Activated naive CD8-positive, alpha-beta T cell (primary cell): ENCODE measurements around the gene PRTG.
"Not testable (repeated sequence)": the region's sequence is repeated elsewhere in the genome, so short reads cannot be mapped to it uniquely, and the experiment has no call there.

Source experiments
- H3K27ac Mint-ChIP-seq: one replicate; pipeline ENCODE4 v1.8.0; 2021; ENCODE audit warnings: mixed read lengths
- H3K27me3 Mint-ChIP-seq: one replicate; pipeline ENCODE4 v1.8.0; 2021; ENCODE audit warnings: mixed read lengths
- H3K36me3 Mint-ChIP-seq: one replicate; pipeline ENCODE4 v1.8.0; 2021; ENCODE audit warnings: mixed read lengths
- H3K4me1 Mint-ChIP-seq: one replicate; pipeline ENCODE4 v1.8.0; 2021; ENCODE audit warnings: low read depth, mixed read lengths
- H3K4me3 Mint-ChIP-seq: one replicate; pipeline ENCODE4 v1.8.0; 2021; ENCODE audit warnings: mild to moderate bottlenecking, mixed read lengths
- H3K9me3 Mint-ChIP-seq: one replicate; pipeline ENCODE4 v1.8.0; 2021; ENCODE audit warnings: low read depth, mixed read lengths

Gene PRTG

DNA sequence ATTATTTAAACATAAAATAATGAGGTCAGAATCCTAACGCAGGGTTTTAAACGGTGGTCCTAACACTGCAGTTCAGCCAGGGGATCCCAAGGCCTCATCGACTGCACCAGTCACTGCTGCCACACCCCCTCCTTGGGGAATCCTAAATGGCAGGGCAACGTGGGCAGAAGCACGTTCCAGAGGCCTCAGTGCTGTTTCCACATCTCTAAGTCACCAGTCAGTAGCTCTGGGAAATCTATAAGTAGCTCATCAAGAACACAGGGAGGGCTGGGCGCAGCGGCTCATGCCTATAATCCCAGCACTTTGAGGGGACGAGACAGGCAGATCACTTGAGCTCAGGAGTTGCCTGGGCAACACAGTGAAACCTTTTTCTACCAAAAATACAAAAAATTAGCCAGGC lies 47.5 kb downstream of the PRTG start:
- no peak overlapping the region for H3K4me3 Mint-ChIP-seq
- peaks cover 5% of the 10 kb centered on the region for H3K27me3 Mint-ChIP-seq
- H3K9me3 Mint-ChIP-seq = no peaks in the 10 kb centered on the region

DNA sequence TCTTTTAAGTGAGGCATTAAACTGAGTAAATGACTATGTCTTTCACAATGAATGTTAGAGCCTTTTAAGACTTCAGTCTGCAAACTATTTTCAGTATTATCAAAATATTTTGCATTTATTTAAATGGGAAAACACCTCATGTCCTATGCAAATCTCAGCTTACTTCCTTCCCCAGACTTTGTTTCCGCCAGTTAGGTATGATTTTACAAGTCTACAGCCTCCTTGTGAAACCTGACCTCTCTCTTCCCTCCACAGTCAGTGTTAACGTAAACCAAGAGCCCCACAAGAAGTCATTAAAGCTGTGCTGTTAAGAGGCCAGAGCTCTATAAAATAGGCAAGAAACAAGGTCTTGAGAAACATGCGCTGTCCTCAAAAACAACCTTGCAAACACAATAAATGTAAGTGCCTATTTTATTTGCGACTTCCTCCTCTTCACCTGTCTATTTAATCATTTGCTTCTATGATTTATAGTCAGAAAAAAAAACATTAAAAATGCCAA lies 48.3 kb downstream of the PRTG start:
- no peak overlapping the region for H3K27ac Mint-ChIP-seq
- no peaks in the 10 kb centered on the region for H3K9me3 Mint-ChIP-seq
- H3K27me3 Mint-ChIP-seq = peaks cover 5% of the 10 kb centered on the region
- H3K4me1 Mint-ChIP-seq = no peaks in the 10 kb centered on the region
- H3K36me3 Mint-ChIP-seq = no peaks in the 10 kb centered on the region
- no peak overlapping the region for H3K4me3 Mint-ChIP-seq

More for the DNA sequence above, 47.5 kb downstream of the PRTG start:
- no peaks in the 10 kb centered on the region for H3K36me3 Mint-ChIP-seq
- H3K4me1 Mint-ChIP-seq = no peaks in the 10 kb centered on the region
- no peak overlapping the region for H3K27ac Mint-ChIP-seq

DNA sequence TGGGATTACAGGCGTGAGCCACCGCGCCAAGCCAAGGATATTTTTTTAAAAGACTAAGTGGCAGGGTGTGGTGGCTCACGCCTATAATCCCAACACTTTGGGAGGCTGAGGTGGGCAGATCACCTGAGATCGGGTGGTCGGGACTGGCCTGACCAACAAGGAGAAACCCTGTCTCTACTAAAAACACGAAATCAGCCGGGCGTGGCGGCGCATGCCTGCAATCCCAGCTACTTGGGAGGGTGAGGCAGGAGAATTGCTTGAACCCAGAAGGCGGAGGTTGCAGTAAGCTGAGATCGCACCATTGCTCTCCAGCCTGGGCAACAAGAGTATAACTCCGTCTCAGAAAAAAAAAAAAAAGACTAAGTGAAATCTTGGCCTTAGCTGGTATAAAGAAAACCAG lies 49.8 kb downstream of the PRTG start:
- not testable (repeated sequence) for H3K4me1 Mint-ChIP-seq, H3K4me3 Mint-ChIP-seq, H3K36me3 Mint-ChIP-seq, H3K27me3 Mint-ChIP-seq, H3K27ac Mint-ChIP-seq, H3K9me3 Mint-ChIP-seq

DNA sequence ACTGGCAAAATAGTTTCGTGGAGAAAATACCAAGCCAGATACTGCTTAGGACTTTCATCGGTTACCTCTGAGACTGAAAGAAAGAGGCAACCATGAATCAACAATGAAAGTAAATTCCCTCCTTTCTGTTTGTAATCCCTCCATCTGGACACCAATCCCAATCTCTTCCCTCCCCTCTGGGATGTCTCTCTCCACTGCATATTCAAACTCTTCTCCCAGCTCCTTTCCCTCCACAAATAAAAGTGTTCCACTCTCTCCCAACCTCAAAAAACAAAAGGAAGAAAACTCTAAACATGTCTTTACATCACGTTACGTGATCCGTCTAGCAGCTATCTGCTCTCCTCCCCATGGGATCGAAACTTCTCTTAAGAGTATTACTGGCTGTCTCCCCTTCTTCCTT lies 55.2 kb downstream of the PRTG start:
- H3K9me3 Mint-ChIP-seq = no peaks in the 10 kb centered on the region

DNA sequence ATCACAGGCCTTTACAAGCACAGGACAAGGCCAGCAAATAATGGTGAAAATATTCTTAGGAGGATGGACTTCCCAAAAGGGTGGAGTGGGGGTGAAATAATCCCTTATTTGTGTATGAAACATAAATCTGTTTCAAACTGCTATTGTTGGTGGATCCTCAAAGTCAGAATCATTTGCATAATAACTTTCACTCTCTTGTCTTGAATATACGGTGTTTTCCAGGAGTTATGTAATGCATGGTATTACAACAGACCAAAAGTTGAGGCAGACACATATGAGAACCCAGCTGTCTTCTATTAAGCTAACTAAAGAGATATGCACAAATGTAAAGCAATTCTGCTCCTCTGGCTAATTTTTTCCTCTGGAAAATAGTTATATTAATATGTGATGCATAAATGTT lies 57.7 kb downstream of the PRTG start:
- Mint-ChIP-seq H3K27me3 (no peaks in the 10 kb centered on the region), H3K4me3 (no peak overlapping the region), H3K27ac (no peak overlapping the region), H3K36me3 (peaks cover 2% of the 10 kb centered on the region), H3K4me1 (peaks cover 3% of the 10 kb centered on the region), H3K9me3 (no peaks in the 10 kb centered on the region)

More for the DNA sequence above, 55.2 kb downstream of the PRTG start:
- Mint-ChIP-seq H3K36me3 (no peaks in the 10 kb centered on the region), H3K27ac (no peak overlapping the region), H3K4me1 (no peaks in the 10 kb centered on the region), H3K4me3 (no peak overlapping the region), H3K27me3 (no peaks in the 10 kb centered on the region)

DNA sequence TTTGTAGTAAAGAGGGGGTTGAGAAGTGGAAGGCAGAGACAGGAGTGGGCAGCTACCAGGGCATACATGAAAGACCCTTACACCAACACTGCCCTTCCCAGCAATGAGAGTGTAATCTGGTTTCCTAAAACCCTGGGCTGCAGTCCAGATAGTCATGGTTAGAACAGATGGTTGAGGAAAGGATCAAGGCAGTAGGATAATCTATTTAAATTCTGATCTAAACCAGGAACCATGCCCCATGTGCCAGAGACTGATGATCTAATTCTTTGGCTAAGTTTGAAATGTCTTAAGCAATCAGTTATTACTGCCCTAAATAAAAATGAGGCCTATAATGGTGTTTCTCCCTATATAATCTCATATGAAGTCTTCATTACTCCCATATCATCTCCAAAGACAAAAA lies 59.6 kb downstream of the PRTG start:
- Mint-ChIP-seq H3K9me3 (no peaks in the 10 kb centered on the region), H3K36me3 (peaks cover 2% of the 10 kb centered on the region), H3K4me1 (peaks cover 3% of the 10 kb centered on the region), H3K27me3 (no peaks in the 10 kb centered on the region), H3K4me3 (no peak overlapping the region), H3K27ac (no peak overlapping the region)

DNA sequence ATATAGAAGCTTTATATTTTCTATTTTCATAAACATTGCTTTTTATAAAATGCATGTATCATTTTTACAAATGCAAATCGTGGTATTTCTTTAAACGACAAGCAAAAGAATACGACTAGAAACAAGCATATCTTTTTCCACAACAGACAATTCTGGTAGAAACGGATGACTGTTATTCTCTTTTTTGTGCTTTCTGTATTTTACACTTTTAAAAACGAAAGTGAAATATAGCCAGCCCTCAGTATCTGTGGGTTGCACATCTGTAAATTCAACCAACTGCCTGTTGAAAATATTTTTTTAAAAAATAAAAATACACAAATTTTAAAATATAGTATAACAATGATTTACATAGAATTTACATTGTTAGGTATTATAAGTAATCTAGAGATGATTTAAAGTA lies 61.3 kb downstream of the PRTG start:
- H3K36me3 Mint-ChIP-seq = peaks cover 2% of the 10 kb centered on the region
- peaks cover 3% of the 10 kb centered on the region for H3K4me1 Mint-ChIP-seq
- no peak overlapping the region for H3K4me3 Mint-ChIP-seq
- peaks cover 1% of the 10 kb centered on the region for H3K27me3 Mint-ChIP-seq
- no peak overlapping the region for H3K27ac Mint-ChIP-seq
- H3K9me3 Mint-ChIP-seq = no peaks in the 10 kb centered on the region

DNA sequence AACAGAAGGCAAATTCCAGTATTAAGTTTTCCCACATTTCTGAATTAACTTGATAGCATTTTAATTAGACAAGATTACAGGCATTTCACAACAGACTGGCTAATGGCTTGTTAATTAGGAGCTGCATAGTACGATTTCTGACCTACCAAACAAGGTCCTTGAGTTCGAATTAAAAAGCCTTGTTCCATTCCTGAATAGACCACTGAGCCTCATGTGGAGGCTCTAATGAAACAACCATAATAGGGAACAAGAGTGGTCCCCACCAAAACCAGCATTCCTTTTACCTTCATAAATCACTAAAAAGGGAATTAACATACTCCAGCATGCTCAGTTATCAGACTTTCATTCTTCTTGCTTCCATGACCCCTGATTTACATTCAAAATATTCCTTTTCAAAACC lies 66.4 kb downstream of the PRTG start:
- Mint-ChIP-seq H3K27me3 (peaks cover 11% of the 10 kb centered on the region), H3K9me3 (no peaks in the 10 kb centered on the region), H3K27ac (no peak overlapping the region), H3K4me1 (peaks cover 3% of the 10 kb centered on the region), H3K4me3 (no peak overlapping the region), H3K36me3 (peaks cover 2% of the 10 kb centered on the region)

DNA sequence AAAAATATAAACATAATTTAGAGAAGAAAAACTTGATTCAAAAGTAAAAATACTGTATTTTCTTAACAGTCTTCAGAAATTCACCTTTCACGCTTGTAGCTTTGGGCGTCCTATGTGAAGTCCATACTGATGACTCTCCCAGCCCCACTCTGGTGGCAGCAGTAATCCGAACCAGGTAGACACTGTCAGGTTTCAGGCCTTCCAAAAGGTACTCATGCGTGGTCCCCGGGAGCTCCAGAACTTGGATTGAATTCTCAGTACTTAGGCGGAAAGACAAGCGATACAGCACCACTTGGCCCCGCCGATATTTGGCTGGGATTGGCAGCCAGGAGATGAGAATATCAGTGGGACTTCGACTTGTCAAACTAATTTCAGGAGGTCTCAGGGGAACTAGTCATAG lies 69.7 kb downstream of the PRTG start:
- Mint-ChIP-seq H3K4me3 (no peak overlapping the region), H3K36me3 (no peaks in the 10 kb centered on the region), H3K9me3 (no peaks in the 10 kb centered on the region), H3K4me1 (no peaks in the 10 kb centered on the region), H3K27ac (no peak overlapping the region), H3K27me3 (peaks cover 11% of the 10 kb centered on the region)

DNA sequence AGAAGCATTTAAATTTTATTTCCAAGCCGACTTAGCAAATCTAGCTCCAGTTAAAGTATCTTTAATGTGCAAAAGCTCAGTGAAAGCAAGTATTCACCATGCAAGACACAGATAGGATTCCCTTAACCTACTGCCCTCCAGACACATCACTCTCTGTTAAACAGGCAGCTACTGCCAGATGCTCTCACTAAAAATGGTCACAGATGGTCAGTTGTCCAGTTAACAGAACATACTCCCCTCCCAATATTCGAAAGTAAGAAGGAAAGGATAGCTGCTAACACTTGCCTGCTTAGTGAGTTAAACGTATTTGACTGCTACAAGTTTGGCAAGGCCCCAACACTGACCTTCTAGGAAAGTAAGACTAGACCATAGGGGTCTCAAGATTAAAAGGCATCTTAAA lies 73.7 kb downstream of the PRTG start:
- H3K27me3 Mint-ChIP-seq = peaks cover 4% of the 10 kb centered on the region
- H3K36me3 Mint-ChIP-seq = no peaks in the 10 kb centered on the region
- H3K9me3 Mint-ChIP-seq = no peaks in the 10 kb centered on the region
- no peak overlapping the region for H3K27ac Mint-ChIP-seq
- no peak overlapping the region for H3K4me3 Mint-ChIP-seq
- H3K4me1 Mint-ChIP-seq = no peaks in the 10 kb centered on the region

DNA sequence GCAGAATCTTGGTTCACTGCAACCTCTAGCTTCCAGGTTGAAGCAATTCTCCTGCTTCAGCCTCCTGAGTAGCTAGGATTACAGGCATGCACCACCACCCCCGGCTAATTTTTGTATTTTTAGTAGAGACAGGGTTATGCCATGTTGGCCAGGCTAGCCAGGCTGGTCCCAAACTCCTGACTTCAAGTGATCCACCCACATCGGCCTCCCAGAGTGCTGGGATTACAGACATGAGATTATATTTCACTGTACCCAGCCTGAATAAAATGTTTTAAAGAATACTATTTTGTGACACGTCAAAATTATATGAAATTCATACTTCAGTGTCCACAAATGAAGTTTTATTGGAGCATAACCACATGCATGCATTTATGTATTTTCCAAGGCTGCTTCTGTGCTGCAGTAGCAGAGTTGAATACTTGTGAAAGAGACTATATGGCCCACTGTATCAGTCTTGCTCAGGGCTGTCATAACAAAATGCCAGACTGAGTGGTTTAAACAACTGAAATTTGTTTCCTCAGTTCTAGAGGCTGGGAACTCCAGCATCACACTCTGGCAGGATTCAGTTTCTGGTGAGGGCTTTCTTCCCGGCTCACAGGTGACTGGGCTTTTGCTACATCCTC lies 77.2 kb downstream of the PRTG start:
- Mint-ChIP-seq H3K27ac (no peak overlapping the region), H3K9me3 (no peaks in the 10 kb centered on the region), H3K4me1 (no peaks in the 10 kb centered on the region)

DNA sequence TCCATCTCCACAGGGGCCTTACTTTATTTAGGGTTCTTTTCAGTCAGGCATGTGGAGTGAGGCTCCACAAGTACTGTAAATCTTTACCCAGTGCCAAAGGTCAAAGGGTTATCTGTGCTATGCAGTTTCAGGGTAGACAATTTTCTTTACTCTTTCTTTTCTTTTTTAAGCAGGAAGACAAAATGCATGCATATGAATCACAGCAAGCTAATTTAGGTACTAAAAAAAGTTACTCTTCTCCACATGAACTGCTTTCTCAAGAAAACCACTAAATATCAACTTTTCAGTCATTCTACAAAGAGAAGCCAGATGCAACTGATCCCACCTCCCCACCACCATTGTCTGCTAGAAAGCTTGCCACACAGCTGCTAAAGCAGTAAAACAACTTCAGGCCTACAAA lies 81.5 kb downstream of the PRTG start:
- Mint-ChIP-seq H3K9me3 (no peaks in the 10 kb centered on the region), H3K4me1 (no peaks in the 10 kb centered on the region), H3K4me3 (no peak overlapping the region), H3K27ac (no peak overlapping the region), H3K27me3 (no peaks in the 10 kb centered on the region), H3K36me3 (no peaks in the 10 kb centered on the region)

More for the DNA sequence above, 77.2 kb downstream of the PRTG start:
- Mint-ChIP-seq H3K36me3 (no peaks in the 10 kb centered on the region), H3K27me3 (no peaks in the 10 kb centered on the region), H3K4me3 (no peak overlapping the region)

DNA sequence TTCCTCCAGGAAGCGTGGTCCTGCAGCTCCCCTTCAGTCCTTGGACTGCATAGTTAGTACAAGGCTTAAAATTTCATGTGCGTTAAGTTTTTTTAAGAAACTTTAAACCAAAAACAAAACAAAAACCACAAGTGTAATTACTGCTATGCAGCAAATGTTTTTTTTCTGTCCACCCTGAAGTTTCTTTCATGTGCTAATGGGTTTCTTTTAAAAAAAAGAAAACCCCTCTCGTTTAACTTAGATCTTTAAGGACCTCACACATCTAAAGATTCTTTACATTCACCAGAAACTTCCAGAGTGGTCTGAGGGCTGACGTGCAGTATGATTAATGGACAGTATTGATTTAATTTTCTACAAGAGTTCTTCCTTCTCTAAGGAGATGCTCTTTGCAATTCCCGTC lies 82.8 kb downstream of the PRTG start:
- no peaks in the 10 kb centered on the region for H3K9me3 Mint-ChIP-seq
- H3K27me3 Mint-ChIP-seq = no peaks in the 10 kb centered on the region
- H3K4me1 Mint-ChIP-seq = no peaks in the 10 kb centered on the region
- H3K27ac Mint-ChIP-seq = no peak overlapping the region
- H3K36me3 Mint-ChIP-seq = no peaks in the 10 kb centered on the region
- H3K4me3 Mint-ChIP-seq = no peak overlapping the region

DNA sequence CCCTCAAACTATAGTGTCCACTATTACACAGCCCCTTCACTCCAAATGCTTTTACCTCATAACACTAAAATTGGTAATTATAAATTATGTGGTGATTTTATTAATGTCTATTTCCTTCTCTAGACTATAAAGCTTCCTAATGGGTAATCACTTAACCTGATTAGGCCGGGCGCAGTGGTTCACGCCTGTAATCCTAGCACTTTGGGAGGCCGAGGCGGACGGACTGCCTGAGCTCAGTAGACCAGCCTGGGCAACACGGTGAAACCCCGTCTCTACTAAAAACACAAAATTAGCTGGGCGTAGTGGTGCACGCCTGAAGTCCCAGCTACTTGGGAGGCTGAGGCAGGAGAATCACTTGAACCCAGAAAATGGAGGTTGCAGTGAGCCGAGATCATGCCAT lies 83.5 kb downstream of the PRTG start:
- H3K27ac Mint-ChIP-seq = no peak overlapping the region
- no peaks in the 10 kb centered on the region for H3K27me3 Mint-ChIP-seq
- no peaks in the 10 kb centered on the region for H3K9me3 Mint-ChIP-seq
- H3K4me1 Mint-ChIP-seq = no peaks in the 10 kb centered on the region
- H3K36me3 Mint-ChIP-seq = no peaks in the 10 kb centered on the region
- no peak overlapping the region for H3K4me3 Mint-ChIP-seq

DNA sequence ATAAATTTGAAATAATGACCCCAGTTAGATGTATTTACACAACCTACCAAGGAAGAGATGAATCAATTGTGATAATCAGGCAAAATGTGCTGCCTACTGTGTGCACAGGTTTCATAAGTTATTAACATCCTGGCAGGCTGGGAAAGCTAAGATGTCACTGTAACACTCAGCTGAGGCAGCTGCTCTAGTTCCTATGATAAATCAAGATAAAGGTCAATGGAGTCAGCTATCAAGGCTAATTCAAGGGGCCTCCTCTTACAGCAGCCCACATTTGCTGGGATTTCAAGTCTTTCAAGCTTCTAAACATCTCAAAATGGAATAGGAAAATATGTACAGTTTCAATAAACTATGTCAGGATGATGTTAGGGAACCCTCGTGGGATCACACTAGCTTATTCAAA lies 84.1 kb downstream of the PRTG start:
- Mint-ChIP-seq H3K4me1 (no peaks in the 10 kb centered on the region), H3K27me3 (no peaks in the 10 kb centered on the region), H3K4me3 (no peak overlapping the region), H3K9me3 (no peaks in the 10 kb centered on the region), H3K36me3 (no peaks in the 10 kb centered on the region), H3K27ac (no peak overlapping the region)

DNA sequence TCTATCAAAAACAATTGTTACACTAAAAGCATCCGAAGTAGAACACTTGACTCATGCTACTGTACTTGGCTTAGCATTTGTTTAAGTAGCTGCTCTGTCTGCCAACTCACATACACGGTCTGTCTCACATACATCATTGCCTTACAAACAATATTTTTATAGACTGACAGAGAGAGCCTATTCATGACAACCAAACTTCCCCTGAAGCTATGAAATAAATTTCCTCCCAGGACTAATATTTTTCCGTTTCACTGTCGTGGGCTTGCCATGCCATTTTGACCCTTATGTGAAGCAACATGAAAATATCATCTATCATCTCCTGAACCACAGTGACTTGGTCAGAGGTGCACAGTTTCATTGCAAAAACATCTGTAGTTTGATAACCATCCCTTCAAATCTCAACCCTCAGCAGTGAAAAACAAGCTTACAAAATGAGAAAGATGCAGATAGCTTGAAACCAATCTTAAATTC lies 88.4 kb downstream of the PRTG start:
- Mint-ChIP-seq H3K4me3 (no peak overlapping the region), H3K9me3 (no peaks in the 10 kb centered on the region), H3K27me3 (no peaks in the 10 kb centered on the region), H3K36me3 (no peaks in the 10 kb centered on the region), H3K4me1 (no peaks in the 10 kb centered on the region), H3K27ac (no peak overlapping the region)
